Purkinje cell (primary cell): Measurements from ENCODE around the gene AHCY. TPM values are rescaled to one million over a fixed set of nuclear protein-coding genes. Genes with fewer than 3 reads are reported as not detected.

Source experiments
- polyA plus RNA-seq: library from polyadenylated mRNA; unstranded; fragments of >200 nt; fragmentation: Nextera tagmentation; gene quantifications from 2 replicates; pipeline ENCODE4 v1.2.1, GENCODE V29; 2014

Gene AHCY
- 27.8 and 28.9 TPM in 2 replicates for polyA plus RNA-seq

GRCh38 chr20:34302723-34303533 lies at the start of gene AHCY:
TSS of gene AHCY (minus strand) at chr20:34303355. CDS start at chr20:34303270, 85 bp downstream.

DNA sequence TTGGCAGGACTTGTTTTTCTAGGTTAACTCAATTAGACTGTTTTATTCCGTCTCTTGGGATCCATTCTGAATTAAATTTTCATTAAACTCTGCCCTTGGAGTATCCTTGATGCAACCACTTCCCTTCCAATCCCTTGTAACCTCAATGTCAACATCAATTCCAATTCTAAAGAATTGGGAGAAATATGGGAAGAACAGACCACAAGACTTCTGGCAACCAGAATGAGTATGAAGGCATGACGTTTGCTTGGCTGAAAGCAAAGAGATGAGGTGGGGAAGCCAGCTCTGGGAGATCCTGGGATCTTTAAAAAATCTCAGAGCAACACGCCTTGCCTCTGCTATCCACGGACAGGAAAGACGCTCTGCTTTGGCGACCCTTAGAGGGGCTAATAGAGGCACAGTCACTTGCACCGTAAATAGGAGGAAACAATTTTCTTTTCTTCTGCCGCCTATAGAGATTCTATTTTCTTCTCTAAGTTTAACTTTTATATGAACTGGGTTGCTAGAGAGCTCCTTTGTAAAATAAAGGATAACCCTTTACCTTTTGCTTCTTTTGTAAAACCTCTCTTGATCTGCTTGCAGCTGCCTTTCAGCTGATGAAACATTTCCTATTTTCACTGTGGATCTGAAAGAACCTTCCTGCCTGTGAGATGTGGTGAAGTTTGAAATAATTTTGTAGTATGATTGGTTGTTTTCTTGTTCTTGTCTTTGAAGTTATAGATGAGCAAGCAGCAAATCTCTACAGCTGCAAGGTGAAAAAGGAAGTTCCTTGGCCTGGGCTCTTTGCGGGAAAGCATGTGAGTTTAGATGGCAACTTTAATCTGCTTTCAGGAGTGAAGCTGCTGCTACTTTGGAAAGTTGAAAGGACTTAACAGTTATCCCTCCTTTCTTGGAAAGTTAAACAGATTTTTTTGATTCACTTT lies 62.2 kb downstream of the AHCY start, which contains the start of gene ASIP:
Gene ASIP, plus strand, starts transcription at position 731 of the 923 bp plus-strand sequence. CDS start 18,952 bp downstream, outside the sequence.

Other genes with a start within 250 kb of the AHCY start
- 57.7 and 63.6 TPM in 2 replicates for gene EIF2S2, start 191.1 kb downstream of the AHCY start, polyA plus RNA-seq
- gene ASIP, start 61.9 kb downstream of the AHCY start, polyA plus RNA-seq, result not detected in 2 replicates
- 28.9 and 30.6 TPM in 2 replicates for gene ITCH, start 59.9 kb upstream of the AHCY start, polyA plus RNA-seq
- 618 and 780 TPM in 2 replicates for gene DYNLRB1, start 213.1 kb upstream of the AHCY start, polyA plus RNA-seq